Measurements from ENCODE around the gene C2. TPM values are rescaled to one million over a fixed set of nuclear protein-coding genes. Genes with fewer than 3 reads are reported as not detected.
A peak's percentile ranks its signal among the peaks of the same experiment; 100 is the strongest.
"Not testable (repeated sequence)": the region's sequence is repeated elsewhere in the genome, so short reads cannot be mapped to it uniquely, and the experiment has no call there.

The C2 gene
- polyA plus RNA-seq, 1 experiment, result 1.2 TPM

GRCh38 chr6:31901415-31901952, 26.0 kb upstream of the C2 start:
- no peak for TF ChIP-seq CTCF (IDR thresholded peaks at IDR 0.05; ENCODE audit: insufficient read depth, low read depth, low read length)

GRCh38 chr6:31901953-31902643, 25.4 kb upstream of the C2 start, which contains the start of gene ZBTB12:
ZBTB12 (minus strand) TSS chr6:31902086; CDS start chr6:31901305, 781 bp downstream.
- ChIA-PET CTCF (interaction anchor here (1.1 to 4.5 kb wide), 3 partner anchors 26 to 58 kb away, joined by 3 to 26 read pairs (median 4); no protein-coding TSS in a partner anchor), POLR2A (interaction anchor here (0.6 to 1.1 kb wide), 2 partner anchors 50 to 57 kb away, joined by 4 to 19 read pairs; no protein-coding TSS in a partner anchor)
- H3K36me3 ChIP-seq (ENCODE audit: control insufficient read depth, insufficient read depth, low read length), result no peaks in the 10 kb centered on the region
- no peak for TF ChIP-seq CTCF (IDR thresholded peaks at IDR 0.05; ENCODE audit: insufficient read depth, low read depth, low read length)
- no peaks in the 10 kb centered on the region for H3K27me3 ChIP-seq (ENCODE audit: control insufficient read depth, insufficient read depth, low read length)
- peak within 1 kb of the TSS; percentile 61 for H3K4me3 ChIP-seq (ENCODE audit: low read depth, low read length)
- DNase-seq (ENCODE audit: low read depth), result peak; percentile 74

More at GRCh38 chr6:31901415-31901952, 26.0 kb upstream of the C2 start:
- Histone ChIP-seq H3K4me3 (ENCODE audit: low read depth, low read length) (peak overlapping the region; percentile 61), H3K27me3 (ENCODE audit: control insufficient read depth, insufficient read depth, low read length) (no peaks in the 10 kb centered on the region), H3K36me3 (ENCODE audit: control insufficient read depth, insufficient read depth, low read length) (no peaks in the 10 kb centered on the region)
- DNase-seq (ENCODE audit: low read depth), result no peak
- CTCF ChIA-PET, result interaction anchor here (1.0 to 4.5 kb wide), 2 partner anchors 18 to 50 kb away, joined by 4 to 26 read pairs; no protein-coding TSS in a partner anchor
- POLR2A ChIA-PET, result interaction anchor here (0.6 kb wide), 1 partner anchor 57 kb away, joined by 19 read pairs; no protein-coding TSS in a partner anchor

GRCh38 chr6:31903957-31904356, 23.6 kb upstream of the C2 start:
- no peak overlapping the region for H3K4me3 ChIP-seq (ENCODE audit: low read depth, low read length)
- H3K27me3 ChIP-seq (ENCODE audit: control insufficient read depth, insufficient read depth, low read length), result no peaks in the 10 kb centered on the region
- POLR2A ChIA-PET, result interaction anchor here (0.6 kb wide), 1 partner anchor 189 kb away, joined by 4 read pairs; no protein-coding TSS in a partner anchor
- CTCF ChIA-PET, result interaction anchor here (0.6 to 4.5 kb wide), 4 partner anchors 48 to 707 kb away, joined by 3 to 26 read pairs (median 4); no protein-coding TSS in a partner anchor
- no peak for DNase-seq (ENCODE audit: low read depth)
- no peak for TF ChIP-seq CTCF (IDR thresholded peaks at IDR 0.05; ENCODE audit: insufficient read depth, low read depth, low read length)
- H3K36me3 ChIP-seq (ENCODE audit: control insufficient read depth, insufficient read depth, low read length), result no peaks in the 10 kb centered on the region

GRCh38 chr6:31905041-31905440, 22.5 kb upstream of the C2 start:
- ChIA-PET POLR2A (no interaction called here), CTCF (interaction anchor here (1.5 kb wide), 1 partner anchor 47 kb away, joined by 5 read pairs; no protein-coding TSS in a partner anchor)
- no peak for DNase-seq (ENCODE audit: low read depth)
- no peak for TF ChIP-seq CTCF (IDR thresholded peaks at IDR 0.05; ENCODE audit: insufficient read depth, low read depth, low read length)
- no peaks in the 10 kb centered on the region for H3K27me3 ChIP-seq (ENCODE audit: control insufficient read depth, insufficient read depth, low read length)
- no peaks in the 10 kb centered on the region for H3K36me3 ChIP-seq (ENCODE audit: control insufficient read depth, insufficient read depth, low read length)
- H3K4me3 ChIP-seq (ENCODE audit: low read depth, low read length), result no peak overlapping the region

- no peak for DNase-seq (ENCODE audit: low read depth)
- no peak for TF ChIP-seq CTCF (IDR thresholded peaks at IDR 0.05; ENCODE audit: insufficient read depth, low read depth, low read length)
- H3K36me3 ChIP-seq (ENCODE audit: control insufficient read depth, insufficient read depth, low read length), result no peaks in the 10 kb centered on the region
- no peak overlapping the region for H3K4me3 ChIP-seq (ENCODE audit: low read depth, low read length)
- no peaks in the 10 kb centered on the region for H3K27me3 ChIP-seq (ENCODE audit: control insufficient read depth, insufficient read depth, low read length)
- CTCF ChIA-PET, result interaction anchor here (1.5 kb wide), 1 partner anchor 46 kb away, joined by 5 read pairs; no protein-coding TSS in a partner anchor
- POLR2A ChIA-PET, result no interaction called here
These were observed 21.4 kb upstream of the C2 start for GRCh38 chr6:31906122-31906521.

GRCh38 chr6:31906727-31907126, 20.8 kb upstream of the C2 start:
- POLR2A ChIA-PET; H3K27me3 ChIP-seq (ENCODE audit: control insufficient read depth, insufficient read depth, low read length); DNase-seq (ENCODE audit: low read depth); H3K4me3 ChIP-seq (ENCODE audit: low read depth, low read length); H3K36me3 ChIP-seq (ENCODE audit: control insufficient read depth, insufficient read depth, low read length): not testable (repeated sequence)
- CTCF ChIA-PET, result interaction anchor here (1.0 to 1.7 kb wide), 2 partner anchors 32 to 46 kb away, joined by 3 to 4 read pairs; no protein-coding TSS in a partner anchor
